HepG2 (cell line): ENCODE results near the gene HDAC5. TPM values are rescaled to one million over a fixed set of nuclear protein-coding genes. Genes with fewer than 3 reads are reported as not detected.

Experiments used
- ARID3A ChIP-seq: IDR thresholded peaks from 2 replicates; pipeline ENCODE4 v1.6.1; 2012; ENCODE audit warnings: low read depth, low read length, improper control_type of control experiment
- CBX5 ChIP-seq: sonication (generic); formaldehyde crosslinking; IDR thresholded peaks from 2 replicates; pipeline ENCODE4 v1.4.0; 2020; ENCODE audit warnings: missing genetic modification reagents, borderline replicate concordance
- EP300 ChIP-seq, 3 experiments: sonication (generic) in 1 of 3; formaldehyde crosslinking in 1 of 3; IDR thresholded peaks; 2 replicates each; pipeline versions ENCODE4 v1.5.1 to v1.6.1; 2011 to 2020; ENCODE audit warnings: low read depth in 2 of 3, low read length in 2 of 3, borderline replicate concordance in 1 of 3, improper control_type of control experiment in 1 of 3, mild to moderate bottlenecking in 1 of 3, missing genetic modification reagents in 1 of 3, moderate library complexity in 1 of 3
- IKZF1 ChIP-seq: fragments of 450-650 bp; IDR thresholded peaks from 2 replicates; pipeline ENCODE4 v1.7.1; 2016
- KDM5A ChIP-seq: fragments of 200-600 bp; sonication (generic); IDR thresholded peaks from 2 replicates; pipeline ENCODE4 v1.7.0; 2018; ENCODE audit warnings: antibody characterized with exemption, mild to moderate bottlenecking, low read length, borderline replicate concordance
- SMAD1 ChIP-seq: sonication (generic); formaldehyde crosslinking; IDR thresholded peaks from 2 replicates; pipeline ENCODE4 v1.4.0; 2020; ENCODE audit warnings: missing genetic modification reagents, low read depth, mild to moderate bottlenecking, borderline replicate concordance
- TGIF2 ChIP-seq: IDR thresholded peaks from 2 replicates; pipeline ENCODE4 v1.6.1; 2016; ENCODE audit warnings: control low read depth, missing compliant biosample characterization
- ZMAT3 ChIP-seq: sonication (generic); formaldehyde crosslinking; conservative IDR thresholded peaks from 2 replicates; pipeline ENCODE4 v1.7.0; 2021; ENCODE audit warnings: missing genetic modification reagents
- ZNF44 ChIP-seq: sonication (generic); formaldehyde crosslinking; IDR thresholded peaks from 2 replicates; pipeline ENCODE4 v1.5.1; 2020; ENCODE audit warnings: mild to moderate bottlenecking, missing genetic modification reagents
- ZNF652 ChIP-seq: IDR thresholded peaks from 2 replicates; pipeline ENCODE4 v1.6.1; 2016; ENCODE audit warnings: low read depth, borderline replicate concordance
- ZZZ3 ChIP-seq: sonication (generic); formaldehyde crosslinking; IDR thresholded peaks from 2 replicates; pipeline ENCODE4 v1.4.0; 2020; ENCODE audit warnings: missing genetic modification reagents, mild to moderate bottlenecking, borderline replicate concordance
- polyA plus RNA-seq, 8 experiments: library from polyadenylated mRNA; depleted of rRNA in 3 of 8; stranded (reverse) in 7 of 8; unstranded in 1 of 8; fragments of >200 nt; fragmentation: Illumina TruSeq in 4 of 8; extraction: Trizol in 4 of 8; gene quantifications; 2 replicates each; pipeline versions ENCODE4 v1.2.1 to v1.2.3, GENCODE V29; 2011 to 2016; ENCODE audit warnings: low read depth in 4 of 8, missing spikeins in 1 of 8, mixed read lengths in 1 of 8; ENCODE audit not compliant: insufficient read depth in 1 of 8
- total RNA-seq, 5 experiments: library from RNA; depleted of rRNA; stranded (reverse); fragments of >200 nt; fragmentation: Illumina TruSeq; extraction: Trizol; gene quantifications; 2 replicates each; pipeline ENCODE4 v1.2.3, GENCODE V29; 2016; ENCODE audit warnings: low read depth in 1 of 5
- TF ChIP-seq, protein P1 (sequence below): sonication (generic); formaldehyde crosslinking; IDR thresholded peaks from 2 replicates; pipeline ENCODE4 v1.4.0; 2020; ENCODE audit warnings: missing genetic modification reagents, borderline replicate concordance
- TF ChIP-seq, protein P2 (sequence below): sonication (generic); formaldehyde crosslinking; IDR thresholded peaks from 2 replicates; pipeline ENCODE4 v1.4.0; 2020; ENCODE audit warnings: missing genetic modification reagents
- TF ChIP-seq, protein P3 (sequence below): sonication (generic); formaldehyde crosslinking; IDR thresholded peaks from 2 replicates; pipeline ENCODE4 v1.8.1; 2023; ENCODE audit warnings: mild to moderate bottlenecking, missing genetic modification reagents

HDAC5 gene
- total and polyA plus RNA-seq, 2 of the 13 experiments (the other 11 are each of a cell fraction or from before 2014, with no cell fraction given), result 46.4 to 85.4 TPM

DNA sequence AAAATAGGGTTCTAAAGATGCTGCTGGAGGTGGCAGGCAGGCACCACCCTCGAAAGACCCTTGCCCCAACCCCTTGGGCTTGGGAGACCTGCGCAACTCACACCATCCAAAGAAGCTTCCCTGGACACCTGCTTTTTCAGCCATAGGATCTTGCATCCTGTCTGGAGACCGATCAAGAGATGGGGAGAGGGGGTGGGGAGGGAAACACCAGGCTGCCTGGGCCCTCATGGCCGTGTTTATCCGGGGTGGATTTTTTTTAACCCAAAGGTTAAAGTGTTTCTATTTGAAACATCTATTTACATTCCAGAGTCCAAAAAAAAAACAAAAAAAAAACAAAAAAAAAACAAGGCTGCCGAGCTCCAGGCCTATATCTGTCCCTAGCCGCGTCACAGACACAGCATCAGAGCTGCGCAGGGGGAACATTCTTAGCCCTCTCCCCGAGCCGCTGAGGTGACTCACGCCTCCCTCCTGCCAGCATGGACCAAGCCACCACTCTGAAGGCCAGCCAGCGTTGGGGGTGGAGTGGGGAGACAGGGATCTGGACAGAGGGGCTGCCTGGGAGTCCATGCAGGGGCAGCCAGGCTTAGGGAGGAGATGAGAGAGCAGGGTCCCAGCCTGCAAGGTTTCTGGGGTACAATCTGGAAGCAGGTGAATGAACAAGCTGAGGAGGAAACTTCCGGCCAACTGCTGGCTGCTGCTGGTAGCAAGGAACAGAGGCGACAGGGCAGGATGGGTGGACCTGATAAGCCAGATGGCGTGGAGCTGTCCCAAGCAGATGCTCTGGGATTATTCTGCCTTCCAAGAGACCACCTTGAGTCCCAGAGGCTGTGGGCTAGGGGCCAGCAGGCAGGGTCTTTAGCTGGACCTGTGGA, 14.8 kb downstream of the HDAC5 start (continued):
- TF ChIP-seq KDM5A (peak; percentile 63; the same call in 1 of the 2 replicates), ZNF44 (CRISPR knock-in tag) (no peak), SMAD1 (CRISPR knock-in tag) (no peak), ARID3A (peak; percentile 60), ZNF652 (peak; percentile 66; the same call in 1 of the 2 replicates), IKZF1 (no peak), EP300 (IDR thresholded peaks at IDR 0.05; ENCODE audit: low read depth in 2 of 2, low read length in 2 of 2) (peak in 1 of 2 experiments; percentile 90; a peak in 3 of 4 replicates), EP300 (CRISPR knock-in tag; IDR thresholded peaks at IDR 0.05; ENCODE audit: borderline replicate concordance) (no peak), CBX5 (CRISPR knock-in tag) (peak; percentile 85; the same call in 1 of the 2 replicates), ZZZ3 (CRISPR knock-in tag) (0 out of 2 replicates have a peak, but pooled peaks have one; percentile 74), ZMAT3 (CRISPR knock-in tag) (peak; percentile 81; the same call in 1 of the 2 replicates), TGIF2 (peak; percentile 82; the same call in 1 of the 2 replicates)
- TF ChIP-seq, protein P1, sequence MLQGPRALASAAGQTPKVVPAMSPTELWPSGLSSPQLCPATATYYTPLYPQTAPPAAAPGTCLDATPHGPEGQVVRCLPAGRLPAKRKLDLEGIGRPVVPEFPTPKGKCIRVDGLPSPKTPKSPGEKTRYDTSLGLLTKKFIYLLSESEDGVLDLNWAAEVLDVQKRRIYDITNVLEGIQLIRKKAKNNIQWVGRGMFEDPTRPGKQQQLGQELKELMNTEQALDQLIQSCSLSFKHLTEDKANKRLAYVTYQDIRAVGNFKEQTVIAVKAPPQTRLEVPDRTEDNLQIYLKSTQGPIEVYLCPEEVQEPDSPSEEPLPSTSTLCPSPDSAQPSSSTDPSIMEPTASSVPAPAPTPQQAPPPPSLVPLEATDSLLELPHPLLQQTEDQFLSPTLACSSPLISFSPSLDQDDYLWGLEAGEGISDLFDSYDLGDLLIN (CRISPR knock-in tag), result peak; percentile 50; the same call in 1 of the 2 replicates
- TF ChIP-seq, protein P2, sequence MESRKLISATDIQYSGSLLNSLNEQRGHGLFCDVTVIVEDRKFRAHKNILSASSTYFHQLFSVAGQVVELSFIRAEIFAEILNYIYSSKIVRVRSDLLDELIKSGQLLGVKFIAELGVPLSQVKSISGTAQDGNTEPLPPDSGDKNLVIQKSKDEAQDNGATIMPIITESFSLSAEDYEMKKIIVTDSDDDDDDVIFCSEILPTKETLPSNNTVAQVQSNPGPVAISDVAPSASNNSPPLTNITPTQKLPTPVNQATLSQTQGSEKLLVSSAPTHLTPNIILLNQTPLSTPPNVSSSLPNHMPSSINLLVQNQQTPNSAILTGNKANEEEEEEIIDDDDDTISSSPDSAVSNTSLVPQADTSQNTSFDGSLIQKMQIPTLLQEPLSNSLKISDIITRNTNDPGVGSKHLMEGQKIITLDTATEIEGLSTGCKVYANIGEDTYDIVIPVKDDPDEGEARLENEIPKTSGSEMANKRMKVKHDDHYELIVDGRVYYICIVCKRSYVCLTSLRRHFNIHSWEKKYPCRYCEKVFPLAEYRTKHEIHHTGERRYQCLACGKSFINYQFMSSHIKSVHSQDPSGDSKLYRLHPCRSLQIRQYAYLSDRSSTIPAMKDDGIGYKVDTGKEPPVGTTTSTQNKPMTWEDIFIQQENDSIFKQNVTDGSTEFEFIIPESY (CRISPR knock-in tag), result peak; percentile 43; the same call in 1 of the 2 replicates
- TF ChIP-seq, protein P3, sequence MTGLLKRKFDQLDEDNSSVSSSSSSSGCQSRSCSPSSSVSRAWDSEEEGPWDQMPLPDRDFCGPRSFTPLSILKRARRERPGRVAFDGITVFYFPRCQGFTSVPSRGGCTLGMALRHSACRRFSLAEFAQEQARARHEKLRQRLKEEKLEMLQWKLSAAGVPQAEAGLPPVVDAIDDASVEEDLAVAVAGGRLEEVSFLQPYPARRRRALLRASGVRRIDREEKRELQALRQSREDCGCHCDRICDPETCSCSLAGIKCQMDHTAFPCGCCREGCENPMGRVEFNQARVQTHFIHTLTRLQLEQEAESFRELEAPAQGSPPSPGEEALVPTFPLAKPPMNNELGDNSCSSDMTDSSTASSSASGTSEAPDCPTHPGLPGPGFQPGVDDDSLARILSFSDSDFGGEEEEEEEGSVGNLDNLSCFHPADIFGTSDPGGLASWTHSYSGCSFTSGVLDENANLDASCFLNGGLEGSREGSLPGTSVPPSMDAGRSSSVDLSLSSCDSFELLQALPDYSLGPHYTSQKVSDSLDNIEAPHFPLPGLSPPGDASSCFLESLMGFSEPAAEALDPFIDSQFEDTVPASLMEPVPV (CRISPR knock-in tag), result no peak; the same call in 1 of the 2 replicates
- TF ChIP-seq, all 625 proteins: peak for 297
